Lung microvascular endothelial cell (primary cell): ENCODE measurements around the gene CDS1. TPM values are rescaled to one million over a fixed set of nuclear protein-coding genes. Genes with fewer than 3 reads are reported as not detected.
"Not testable (repeated sequence)": the region's sequence is repeated elsewhere in the genome, so short reads cannot be mapped to it uniquely, and the experiment has no call there.

Experiments
- DNase-seq, 2 donors: peaks; one replicate each; pipeline versions ENCODE4 v3.0.0 to v3.0.0-alpha.2; 2010; ENCODE audit warnings: low read depth in 2 of 2
- total RNA-seq: library from RNA; depleted of rRNA; stranded (reverse); fragments of >200 nt; gene quantifications from 2 replicates; pipeline ENCODE4 v1.2.1, GENCODE V29; 2014

The CDS1 gene
- total RNA-seq, 1 donor from 2014 or later: under 0.01 TPM

DNA sequence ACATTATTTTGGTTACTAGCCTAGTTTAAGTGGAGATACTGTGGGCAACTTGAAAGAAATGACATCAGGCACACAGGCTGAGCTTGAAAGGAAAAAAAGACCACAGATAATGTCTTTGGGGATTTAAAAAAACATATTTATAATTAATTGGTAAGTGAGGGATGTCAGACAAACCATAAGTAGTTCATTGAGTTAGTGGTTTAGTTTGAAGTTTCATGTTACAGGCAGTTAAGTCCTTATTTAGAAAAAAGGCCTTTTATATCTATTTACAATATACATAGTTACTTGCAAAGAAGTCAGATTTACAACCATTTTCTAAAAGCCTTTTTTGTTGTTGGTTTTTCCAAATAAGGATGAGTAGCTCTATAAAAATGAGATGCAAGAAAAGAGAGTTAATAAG, 89.2 kb downstream of the CDS1 start:
- no peak for DNase-seq

- DNase-seq: peak in 1 of 2 donors; percentile 87
These were observed 90.7 kb downstream of the CDS1 start for GRCh38 chr4:84673475-84674240.

GRCh38 chr4:84677093-84677492, 94.2 kb downstream of the CDS1 start:
- DNase-seq: no peak

GRCh38 chr4:84677995-84678394, 95.1 kb downstream of the CDS1 start:
- DNase-seq: no peak

GRCh38 chr4:84678976-84679744, 96.2 kb downstream of the CDS1 start:
- no peak for DNase-seq

GRCh38 chr4:84680956-84681355, 98.0 kb downstream of the CDS1 start:
- DNase-seq: no peak

DNA sequence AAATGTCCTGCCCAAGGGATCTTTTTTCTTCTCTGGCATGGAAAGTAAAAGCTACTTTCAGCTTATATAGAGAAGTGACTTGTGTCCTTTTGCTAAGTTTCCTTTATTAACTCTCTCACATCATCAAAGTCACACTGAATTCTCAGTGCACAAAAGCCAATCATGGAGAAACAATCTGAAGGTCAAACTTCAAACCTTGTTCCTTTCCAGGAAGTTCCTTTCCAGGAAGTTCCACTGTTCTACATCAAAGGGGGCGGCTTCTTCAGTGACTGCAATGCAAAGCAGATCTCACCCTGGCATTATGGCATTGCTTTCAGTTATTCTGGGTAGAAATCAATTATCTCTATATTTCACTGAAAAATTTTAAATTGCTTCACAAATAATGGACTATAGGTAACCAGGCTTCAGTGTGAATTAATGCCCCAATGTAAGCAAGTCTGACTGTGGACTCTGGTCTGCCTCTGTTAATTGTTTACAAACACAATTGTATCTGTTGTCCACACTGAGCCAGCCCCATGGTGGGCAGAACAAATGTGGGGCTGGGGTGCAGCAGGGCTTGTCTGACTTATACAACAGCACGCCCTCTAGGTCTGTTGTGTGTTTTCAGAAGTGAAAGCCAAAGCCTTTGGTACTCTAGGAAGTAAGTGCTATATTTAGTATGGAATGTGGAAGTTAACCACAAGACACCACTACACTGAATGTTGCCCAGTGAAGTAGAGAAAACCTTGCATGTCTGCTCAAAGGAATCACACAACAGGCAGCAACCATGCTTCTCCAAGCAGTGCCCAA, 98.8 kb downstream of the CDS1 start:
- peak; percentile 20 to 75 for DNase-seq

GRCh38 chr4:84682661-84683060, 99.7 kb downstream of the CDS1 start:
- DNase-seq: not testable (repeated sequence)

DNA sequence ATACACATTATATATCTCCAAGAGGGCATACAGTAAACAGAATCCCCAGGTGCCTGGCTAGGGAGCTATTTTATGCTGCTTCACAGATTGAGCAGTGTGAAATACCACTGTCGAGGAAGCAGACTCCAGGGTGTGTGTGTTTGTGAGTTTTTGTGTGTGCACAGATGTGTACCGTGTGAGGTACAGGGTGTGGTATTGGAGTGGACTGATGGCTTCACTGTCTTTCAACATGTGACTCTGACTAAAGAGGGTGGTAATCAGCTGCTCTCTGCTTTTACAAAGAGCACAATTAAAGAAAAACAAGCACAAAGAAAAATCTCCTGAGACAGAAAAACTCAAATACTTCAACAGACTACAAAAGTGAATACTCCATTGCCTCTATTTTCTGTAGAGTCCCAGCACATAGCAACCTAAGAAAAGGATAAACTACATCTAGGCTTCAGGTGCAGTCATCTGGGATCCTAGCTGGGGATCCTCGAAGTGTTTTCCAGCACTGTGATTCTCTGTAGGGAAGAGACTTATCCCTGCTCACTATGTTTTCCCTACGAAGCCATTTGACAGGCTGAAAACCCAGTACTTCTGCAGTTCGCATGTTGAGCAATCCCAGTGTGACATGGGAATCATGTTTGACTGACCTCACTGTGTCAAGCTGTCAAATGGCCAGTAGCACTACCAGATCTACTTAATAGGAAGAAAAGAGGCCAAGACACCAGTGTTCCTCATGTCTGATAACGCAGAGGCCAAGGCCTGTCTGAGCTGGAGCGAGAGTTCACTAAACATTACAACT, 100.3 kb downstream of the CDS1 start:
- DNase-seq: no peak

- no peak for DNase-seq
These were observed 101.4 kb downstream of the CDS1 start for GRCh38 chr4:84684361-84684760.

GRCh38 chr4:84685105-84685504, 102.2 kb downstream of the CDS1 start:
- no peak for DNase-seq

- DNase-seq: no peak
These were observed 105.7 kb downstream of the CDS1 start for GRCh38 chr4:84688605-84689004.

GRCh38 chr4:84689197-84689596, 106.3 kb downstream of the CDS1 start:
- DNase-seq: peak in 1 of 2 donors; percentile 24

DNA sequence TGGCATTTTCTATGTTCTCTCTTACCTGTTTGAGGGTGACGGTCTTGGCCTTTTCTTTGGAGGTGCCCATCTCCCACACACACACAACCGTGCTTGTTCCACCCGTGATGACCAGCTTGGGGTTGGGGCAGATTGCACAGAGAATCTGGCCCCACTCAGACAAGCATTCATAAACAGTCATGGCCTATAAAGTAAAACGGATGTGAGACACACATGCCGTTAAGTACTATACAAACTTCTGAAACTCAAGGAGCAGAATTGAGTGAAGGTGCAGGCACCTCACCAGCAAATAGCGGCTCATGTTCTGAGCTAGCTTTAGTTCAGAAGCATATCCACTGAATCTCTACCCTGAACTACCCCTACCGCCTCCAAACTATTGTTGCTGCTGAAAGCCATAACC, 107.6 kb downstream of the CDS1 start:
- DNase-seq: no peak

GRCh38 chr4:84691170-84691691, 108.3 kb downstream of the CDS1 start:
- peak; percentile 31 to 83 for DNase-seq

- DNase-seq: no peak
These were observed 108.9 kb downstream of the CDS1 start for GRCh38 chr4:84691800-84692199.

DNA sequence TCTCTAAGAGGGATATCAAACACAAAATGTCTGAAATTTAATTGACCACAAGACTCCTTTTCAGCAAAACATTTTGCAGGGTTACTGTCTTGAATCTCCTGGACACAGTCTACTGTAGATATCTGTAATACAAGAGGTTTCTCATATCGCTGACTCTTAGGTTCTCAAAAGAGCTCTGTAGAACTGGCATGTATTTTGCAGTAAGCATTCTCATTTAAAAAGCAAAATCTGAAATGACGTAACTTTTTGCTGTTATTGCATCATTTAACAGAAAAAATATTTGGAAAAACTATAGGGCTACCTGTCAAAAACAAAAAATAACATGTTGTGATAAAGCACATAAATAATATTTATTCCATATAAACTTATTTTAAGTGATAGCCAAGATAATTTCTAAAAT, 114.2 kb downstream of the CDS1 start:
- DNase-seq: no peak

- no peak for DNase-seq
These were observed 114.8 kb downstream of the CDS1 start for GRCh38 chr4:84697615-84698201.

DNA sequence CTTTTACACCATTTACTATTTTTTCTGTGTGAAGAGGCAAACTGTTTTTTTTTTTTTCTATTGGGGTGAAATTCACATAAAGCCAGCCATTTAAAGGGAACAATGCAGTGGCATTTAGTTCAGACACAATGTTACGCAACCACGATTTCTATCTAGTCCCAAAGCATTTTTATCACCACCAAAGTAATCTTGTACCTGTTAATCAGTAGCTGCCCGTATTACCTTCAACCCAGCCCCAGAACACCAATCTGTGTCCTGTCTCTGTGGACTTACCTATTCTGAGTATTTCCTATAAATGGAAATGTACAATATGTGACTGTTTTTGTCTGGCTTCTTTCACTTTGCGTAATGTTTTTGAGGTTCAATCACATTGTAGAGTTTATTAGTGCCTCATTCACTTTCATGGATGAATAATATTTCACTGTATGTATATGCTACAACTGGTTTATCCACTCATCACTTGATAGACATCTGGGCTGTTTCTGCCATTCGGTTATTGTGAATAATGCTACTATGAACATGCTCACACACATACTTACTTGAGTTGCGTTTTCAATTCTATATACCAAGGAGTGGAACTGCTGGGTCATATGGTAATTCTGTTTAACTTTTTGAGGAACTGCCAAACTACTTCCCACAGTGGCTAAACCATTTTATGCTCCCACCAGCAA, 116.2 kb downstream of the CDS1 start:
- DNase-seq: no peak
